Stimulated activated CD4-positive, alpha-beta T cell treated with anti-CD3 and anti-CD28 coated beads, Interleukin-12 subunit alpha, Interleukin-12 subunit beta, amount 100 ng/mL, for 48 hours (primary cell): ENCODE results near the gene SCGN.

Source experiments
- DNase-seq, 3 donors: peaks; one replicate each; pipeline ENCODE4 v3.0.0-alpha.2; 2020; ENCODE audit warnings: low read depth in 2 of 3, low spot score in 1 of 3

The SCGN gene

GRCh38 chr6:25685251-25685650 is 33.2 kb downstream of the SCGN start:
- DNase-seq, result no peak

GRCh38 chr6:25685896-25686295 is 33.9 kb downstream of the SCGN start:
- no peak for DNase-seq

- no peak for DNase-seq
Observed at GRCh38 chr6:25686856-25687255, 34.8 kb downstream of the SCGN start.

GRCh38 chr6:25689966-25690365 is 38.0 kb downstream of the SCGN start:
- no peak for DNase-seq

GRCh38 chr6:25691894-25692293 is 39.9 kb downstream of the SCGN start:
- DNase-seq, result no peak

- no peak for DNase-seq
Observed at GRCh38 chr6:25692472-25692871, 40.5 kb downstream of the SCGN start.

- DNase-seq, result no peak
Observed at GRCh38 chr6:25694366-25694765, 42.4 kb downstream of the SCGN start.

- DNase-seq, result no peak
Observed at GRCh38 chr6:25695671-25696070, 43.7 kb downstream of the SCGN start.

- DNase-seq, result no peak
Observed at GRCh38 chr6:25697537-25698340, 45.7 kb downstream of the SCGN start.

- DNase-seq, result no peak
Observed at GRCh38 chr6:25698631-25699030, 46.6 kb downstream of the SCGN start.

GRCh38 chr6:25699649-25700048 is 47.6 kb downstream of the SCGN start:
- DNase-seq, result no peak

- DNase-seq, result no peak
Observed at GRCh38 chr6:25700761-25701160, 48.7 kb downstream of the SCGN start.

GRCh38 chr6:25701807-25702206 is 49.8 kb downstream of the SCGN start:
- no peak for DNase-seq

GRCh38 chr6:25703005-25703404 is 51.0 kb downstream of the SCGN start:
- no peak for DNase-seq

- no peak for DNase-seq
Observed at GRCh38 chr6:25704001-25704400, 52.0 kb downstream of the SCGN start.

- DNase-seq, result no peak
Observed at GRCh38 chr6:25706314-25707014, 54.4 kb downstream of the SCGN start.

- no peak for DNase-seq
Observed at GRCh38 chr6:25709761-25710160, 57.7 kb downstream of the SCGN start.

- DNase-seq, result no peak
Observed at GRCh38 chr6:25710287-25710686, 58.3 kb downstream of the SCGN start.

GRCh38 chr6:25713824-25714223 is 61.8 kb downstream of the SCGN start:
- DNase-seq, result no peak

GRCh38 chr6:25714765-25715164 is 62.8 kb downstream of the SCGN start:
- no peak for DNase-seq

GRCh38 chr6:25715794-25716193 is 63.8 kb downstream of the SCGN start:
- no peak for DNase-seq

- DNase-seq, result peak in 1 of 3 donors; percentile 13
Observed at GRCh38 chr6:25717866-25718740, 66.1 kb downstream of the SCGN start.
